SK-MEL-5 (cell line): ENCODE results near the gene ALG5. TPM values are rescaled to one million over a fixed set of nuclear protein-coding genes. Genes with fewer than 3 reads are reported as not detected.

ENCODE experiments used
- DNase-seq: peaks from one replicate; pipeline ENCODE4 v3.0.0-alpha.2; 2016; ENCODE audit warnings: low read depth, low spot score
- in situ Hi-C: cut with HindIII; loops from 2 replicates; pipeline ENCODE4 v1.10.0; 2016; ENCODE audit warnings: low sequenced_read_pairs, high pct_unique_total_duplicates, low pct_unique_long_range_greater_than_20kb
- polyA plus RNA-seq, 2 experiments: library from polyadenylated mRNA; depleted of rRNA; stranded (reverse); fragments of >200 nt; gene quantifications; 2 replicates each; pipeline ENCODE4 v1.2.3, GENCODE V29; 2015
- total RNA-seq: library from RNA; depleted of rRNA; stranded (reverse); fragments of >200 nt; shearing (Covaris generic); gene quantifications from 2 replicates; pipeline ENCODE4 v1.2.3, GENCODE V29; 2014; rRNA removed

ALG5 gene, protein sequence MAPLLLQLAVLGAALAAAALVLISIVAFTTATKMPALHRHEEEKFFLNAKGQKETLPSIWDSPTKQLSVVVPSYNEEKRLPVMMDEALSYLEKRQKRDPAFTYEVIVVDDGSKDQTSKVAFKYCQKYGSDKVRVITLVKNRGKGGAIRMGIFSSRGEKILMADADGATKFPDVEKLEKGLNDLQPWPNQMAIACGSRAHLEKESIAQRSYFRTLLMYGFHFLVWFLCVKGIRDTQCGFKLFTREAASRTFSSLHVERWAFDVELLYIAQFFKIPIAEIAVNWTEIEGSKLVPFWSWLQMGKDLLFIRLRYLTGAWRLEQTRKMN
- total RNA-seq: 68.6 and 81.3 TPM in 2 replicates
- 43.2 and 45.4 TPM in 2 replicates for polyA plus RNA-seq (2015; cell fraction: cytosol; rRNA removed)
- 34.7 and 39.5 TPM in 2 replicates for polyA plus RNA-seq (2015; cell fraction: nucleus; rRNA removed)

DNA sequence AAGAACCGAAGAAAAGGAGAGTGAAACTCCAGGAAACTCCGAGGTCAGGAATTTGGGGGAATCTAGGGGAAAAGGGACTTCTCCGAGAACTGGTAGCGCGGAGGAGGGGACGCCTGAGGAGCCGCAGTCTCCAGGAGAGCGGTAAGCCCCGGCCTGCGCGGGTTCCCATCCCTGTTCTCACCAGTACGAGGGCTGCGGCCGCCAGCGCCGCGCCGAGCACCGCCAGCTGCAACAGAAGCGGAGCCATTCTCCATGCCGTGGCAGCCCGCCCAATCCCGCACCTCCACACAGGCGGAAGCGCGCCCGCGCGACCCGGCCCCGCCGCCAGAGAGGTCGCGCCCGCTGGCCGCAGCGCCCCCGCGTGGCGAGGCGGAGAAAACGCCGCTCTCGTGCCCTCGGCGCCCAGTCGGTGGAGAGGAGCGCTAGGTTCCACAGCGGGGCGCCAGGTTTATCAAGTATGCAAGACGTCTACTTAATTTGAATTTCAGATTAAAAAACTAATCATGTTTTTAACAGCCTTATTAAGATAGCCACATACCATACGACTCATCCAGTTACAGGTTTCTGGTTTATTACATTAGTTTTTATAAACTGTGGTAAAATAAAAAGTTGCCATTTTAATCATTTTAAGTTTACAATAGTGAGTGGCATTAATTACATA lies at the start of gene ALG5:
ALG5 (minus strand) TSS at position 287 of the 661 bp plus-strand sequence; CDS start at position 247, 40 bp downstream.
- DNase-seq: peak; percentile 85
- in situ Hi-C loops: loop anchor here (25.0 kb wide), 1 partner anchor 137 kb away; no protein-coding TSS in a partner anchor

DNA sequence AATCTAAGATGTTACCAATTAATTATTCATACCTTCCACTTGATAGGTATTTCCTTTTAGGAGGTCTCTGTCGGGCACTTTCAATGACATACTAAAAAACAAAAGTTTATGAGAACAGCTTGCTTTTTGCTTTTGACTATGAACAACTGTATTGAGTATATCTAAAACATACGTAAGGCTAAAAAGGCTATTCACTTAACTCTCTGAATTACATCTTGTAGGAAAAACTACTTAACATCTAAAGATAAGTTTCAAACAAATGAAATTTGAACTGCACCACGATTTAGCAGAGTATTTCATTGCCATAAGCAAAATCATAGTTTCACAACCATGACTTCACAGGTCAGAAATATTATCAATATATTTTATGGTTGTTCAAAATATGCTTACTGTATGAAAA lies 48.7 kb upstream of the ALG5 start:
- in situ Hi-C loops: no loop called here
- DNase-seq: no peak

DNA sequence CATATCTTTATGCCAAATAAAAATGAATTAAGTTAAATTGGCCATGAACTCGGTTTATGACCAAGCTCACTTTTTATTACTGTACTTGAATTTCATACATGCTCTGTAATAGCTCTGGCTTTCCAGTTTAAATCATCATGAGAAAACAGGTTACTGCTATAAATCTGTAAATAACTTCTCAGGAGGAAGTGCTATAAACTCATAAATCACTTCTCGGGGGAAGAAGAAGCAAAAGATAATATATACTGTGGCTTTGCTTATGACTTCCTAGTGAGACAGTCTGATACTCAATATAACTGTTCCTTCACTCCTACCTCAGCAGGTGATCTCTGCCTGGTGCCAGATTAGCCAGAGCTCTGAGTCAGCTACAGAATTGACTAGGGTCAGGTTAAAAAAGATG lies 47.9 kb upstream of the ALG5 start:
- in situ Hi-C loops: no loop called here
- DNase-seq: no peak

DNA sequence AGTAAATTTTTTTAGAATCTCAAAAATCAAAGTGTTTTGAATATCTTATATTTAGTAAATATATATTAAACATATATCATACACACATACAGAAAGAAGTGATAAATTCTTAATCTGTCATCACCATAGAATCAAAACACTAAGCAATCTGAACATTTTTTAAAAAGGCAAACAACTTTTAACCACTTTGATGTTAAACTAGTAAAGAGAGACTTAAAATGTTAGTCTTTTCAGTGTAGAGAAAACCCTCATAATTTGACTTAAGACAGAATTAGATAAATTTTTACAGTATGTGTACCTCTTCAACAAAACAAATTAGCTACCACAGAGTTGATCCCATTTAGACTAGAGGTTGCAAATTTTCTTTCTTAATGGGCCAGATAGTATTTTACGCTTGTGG lies 46.9 kb upstream of the ALG5 start:
- in situ Hi-C loops: no loop called here
- no peak for DNase-seq

DNA sequence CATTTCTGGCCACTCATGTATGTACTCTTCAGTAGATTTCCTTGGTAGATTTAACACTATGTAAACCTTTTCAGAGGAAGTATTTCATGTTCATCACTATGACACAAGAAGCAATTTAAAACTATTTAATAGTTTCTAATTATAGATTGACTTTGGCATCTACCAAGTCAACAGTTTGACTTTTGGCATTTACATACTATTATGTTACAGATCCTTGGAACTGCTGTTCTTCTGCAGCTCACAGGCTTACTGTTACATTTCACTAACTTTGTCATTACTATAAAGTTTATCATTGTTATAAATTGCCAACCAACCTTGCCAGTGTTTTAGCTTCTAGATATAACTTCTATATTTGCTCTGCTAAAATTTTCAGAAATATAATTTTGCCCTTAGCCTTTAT lies 41.6 kb upstream of the ALG5 start:
- DNase-seq: no peak
- in situ Hi-C loops: no loop called here

DNA sequence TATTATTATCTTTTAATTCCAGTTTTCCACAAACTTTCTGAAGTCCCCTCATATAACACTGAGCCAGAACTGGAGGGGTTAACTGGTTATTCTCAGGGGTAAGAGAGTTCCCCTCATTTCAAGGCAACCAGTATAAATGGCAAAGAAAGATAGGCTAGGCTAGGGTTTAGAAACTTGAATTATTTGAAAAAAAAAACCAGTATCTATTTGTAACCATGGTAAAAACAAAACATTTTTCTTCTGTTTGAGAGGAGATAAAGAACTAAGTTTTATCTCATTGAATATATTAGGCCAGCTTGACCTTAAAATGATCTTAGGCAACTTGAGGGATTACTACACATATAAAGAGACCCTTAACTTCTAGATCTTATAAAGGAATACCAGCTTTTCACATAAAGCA lies 40.8 kb upstream of the ALG5 start:
- no peak for DNase-seq
- in situ Hi-C loops: no loop called here

DNA sequence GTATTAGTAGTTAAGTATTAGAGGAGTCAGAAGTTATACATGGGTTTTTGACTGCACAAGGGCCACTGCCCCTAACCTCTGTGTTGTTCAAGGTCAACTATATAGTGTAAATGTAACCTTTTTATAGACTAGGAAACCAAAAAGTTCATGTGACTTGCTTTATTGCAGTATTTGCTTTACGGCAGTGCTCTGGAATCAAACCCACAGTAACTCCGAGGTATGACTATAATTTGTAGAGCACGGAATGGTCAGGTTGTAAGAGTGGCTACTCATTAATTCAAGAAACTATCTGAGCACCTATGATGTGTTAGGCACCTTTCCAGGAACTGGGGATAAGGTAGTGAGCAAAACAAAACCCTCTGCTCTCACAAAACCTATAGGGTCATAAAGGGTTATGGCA lies 38.1 kb upstream of the ALG5 start:
- no peak for DNase-seq
- in situ Hi-C loops: no loop called here

DNA sequence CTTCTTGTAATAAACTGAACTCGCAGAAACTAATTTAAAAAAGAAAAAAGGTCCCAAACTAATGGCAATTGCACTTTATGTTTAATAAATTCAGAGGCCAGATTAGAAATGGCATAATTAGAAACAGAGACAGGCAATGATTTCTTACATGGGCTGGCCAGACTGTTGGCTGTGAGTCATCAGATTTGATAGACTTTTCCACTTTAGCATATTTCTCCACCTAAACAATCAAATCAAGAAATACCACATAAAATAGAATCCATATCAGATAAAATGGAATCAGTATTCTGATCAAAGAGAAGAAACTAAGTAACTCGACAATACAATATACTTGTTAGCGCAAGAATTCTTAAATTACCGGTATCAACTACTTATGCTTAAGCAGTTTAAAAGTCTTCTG lies 30.5 kb upstream of the ALG5 start:
- in situ Hi-C loops: no loop called here
- no peak for DNase-seq

DNA sequence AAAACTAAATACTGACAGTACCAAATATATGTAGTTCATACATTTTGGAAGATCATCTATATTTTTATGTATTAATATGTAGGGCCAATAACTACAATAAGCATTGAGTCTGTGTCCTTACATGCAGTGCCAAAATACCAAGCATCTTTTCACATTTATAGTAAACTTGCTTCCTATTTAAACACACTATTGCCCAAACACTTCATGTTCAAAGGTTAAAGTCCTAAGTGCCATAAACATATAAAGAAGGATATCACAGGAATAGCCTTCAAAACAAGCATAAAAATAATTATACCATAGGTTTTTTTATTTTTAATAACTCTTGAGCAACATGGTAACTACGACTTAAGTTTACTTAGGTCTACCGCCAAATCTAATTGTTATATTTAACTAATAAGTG lies 28.5 kb upstream of the ALG5 start:
- DNase-seq: no peak
- in situ Hi-C loops: no loop called here

DNA sequence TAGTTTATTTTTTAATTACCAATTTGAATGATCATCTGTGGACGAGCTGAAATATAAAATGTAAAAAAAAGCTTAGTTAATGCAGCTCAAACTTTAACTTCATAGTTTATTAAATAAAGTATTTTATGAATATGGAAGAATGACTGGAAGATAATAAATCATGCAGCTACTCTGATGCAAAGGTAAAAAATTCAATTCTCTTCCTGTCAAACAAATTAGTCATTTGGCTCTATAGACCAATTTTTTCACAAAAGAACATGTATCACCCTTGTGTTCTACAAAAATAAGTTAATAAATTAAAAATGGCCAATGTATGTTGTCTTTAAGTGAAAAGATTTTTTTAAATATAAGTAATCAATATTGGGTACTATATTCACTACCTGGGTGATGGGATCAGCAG lies 27.6 kb upstream of the ALG5 start:
- DNase-seq: no peak
- in situ Hi-C loops: no loop called here

DNA sequence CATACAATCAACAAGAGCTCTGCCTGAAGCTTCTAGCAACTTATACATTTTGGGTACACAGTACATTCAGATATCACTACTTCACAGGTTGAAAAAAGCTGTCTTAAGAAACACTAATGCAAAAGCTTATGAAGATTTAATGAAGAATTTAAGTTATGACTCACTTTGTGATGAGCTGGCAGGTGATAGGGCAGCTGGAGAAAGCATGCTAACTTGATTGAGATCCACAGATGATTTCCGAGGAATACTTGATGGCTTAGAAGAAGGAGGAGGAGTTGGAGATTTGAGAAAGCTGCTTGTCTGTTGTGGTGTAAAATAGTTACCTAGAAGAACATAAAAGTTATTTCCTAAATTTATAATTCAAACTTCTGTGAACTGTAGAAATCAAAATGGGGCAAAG lies 24.7 kb upstream of the ALG5 start:
- in situ Hi-C loops: no loop called here
- no peak for DNase-seq

DNA sequence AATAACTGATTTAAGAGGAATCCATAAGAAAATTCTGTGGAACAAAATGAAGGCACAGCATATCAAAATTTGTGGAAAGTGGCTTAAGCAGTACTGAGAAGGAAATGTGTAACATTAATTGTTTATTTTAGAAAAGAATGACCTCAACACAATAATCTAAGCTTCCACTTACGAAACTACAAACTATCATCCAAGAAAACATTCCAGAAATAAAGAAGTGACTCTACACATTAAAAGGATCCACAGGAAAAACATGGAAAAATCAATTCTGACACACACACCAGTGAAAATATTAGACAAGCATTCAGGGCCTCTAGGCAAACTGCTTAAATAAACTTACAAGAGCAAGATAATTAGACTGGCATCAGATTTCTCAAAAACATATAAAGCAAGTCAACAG lies 15.5 kb upstream of the ALG5 start:
- in situ Hi-C loops: no loop called here

DNA sequence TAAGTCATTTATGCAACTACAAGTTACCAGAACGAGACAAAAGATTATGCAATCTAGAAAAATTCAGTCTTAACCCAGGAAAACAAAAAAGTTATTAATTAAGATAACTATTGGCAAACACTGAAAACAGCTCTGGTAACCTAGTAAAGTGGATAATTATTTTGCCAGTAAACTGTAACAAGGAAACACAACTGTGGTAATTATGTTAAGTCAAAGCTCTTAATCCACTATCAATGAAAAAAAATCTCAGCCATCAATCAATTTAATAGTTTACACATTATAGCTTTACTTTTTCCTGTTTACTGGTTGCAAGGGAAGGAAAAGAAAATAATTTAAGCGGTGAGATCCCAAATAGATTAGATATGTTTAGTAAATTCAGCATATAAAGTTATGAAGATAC lies 12.6 kb upstream of the ALG5 start:
- DNase-seq: no peak
- in situ Hi-C loops: no loop called here

More for the DNA sequence above, 15.5 kb upstream of the ALG5 start:
- DNase-seq: no peak

DNA sequence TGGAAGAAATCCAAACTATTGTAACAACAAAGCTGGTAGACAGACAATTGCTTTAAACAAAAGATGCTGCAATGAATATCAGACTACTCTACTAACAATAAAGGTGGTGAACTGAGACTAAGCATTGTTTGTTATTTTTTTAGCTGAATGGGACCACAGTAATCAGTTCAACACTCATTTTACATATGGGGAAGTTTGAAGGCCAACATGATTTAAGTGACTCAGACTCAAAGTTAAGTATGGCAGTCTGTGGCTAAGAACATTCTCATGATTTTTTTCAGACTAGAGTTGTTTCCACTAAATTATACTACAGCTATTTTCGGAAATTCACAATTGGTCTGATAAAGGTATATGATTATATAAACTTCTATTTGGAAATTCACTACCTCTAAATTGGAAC lies 11.9 kb upstream of the ALG5 start:
- DNase-seq: no peak
- in situ Hi-C loops: no loop called here

DNA sequence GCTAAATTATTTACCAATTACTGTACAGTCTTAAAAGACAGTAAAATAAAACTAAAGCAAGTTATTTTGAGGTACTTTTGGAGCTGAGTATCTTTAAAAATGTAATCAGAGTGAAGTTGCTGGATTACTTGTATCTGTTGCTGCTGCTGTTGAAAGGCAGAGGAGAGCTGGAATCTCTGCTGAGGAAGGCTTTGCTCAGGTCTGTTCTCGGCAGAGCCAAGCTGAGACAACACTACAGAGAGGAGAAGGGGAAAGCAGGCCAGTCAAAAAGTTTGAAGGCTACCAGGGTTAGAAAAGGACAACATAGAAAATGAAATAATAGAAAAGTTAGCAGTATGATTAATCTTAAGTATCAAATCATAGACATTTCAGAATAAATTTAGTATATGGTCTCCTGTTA lies 11.3 kb upstream of the ALG5 start:
- no peak for DNase-seq
- in situ Hi-C loops: no loop called here

DNA sequence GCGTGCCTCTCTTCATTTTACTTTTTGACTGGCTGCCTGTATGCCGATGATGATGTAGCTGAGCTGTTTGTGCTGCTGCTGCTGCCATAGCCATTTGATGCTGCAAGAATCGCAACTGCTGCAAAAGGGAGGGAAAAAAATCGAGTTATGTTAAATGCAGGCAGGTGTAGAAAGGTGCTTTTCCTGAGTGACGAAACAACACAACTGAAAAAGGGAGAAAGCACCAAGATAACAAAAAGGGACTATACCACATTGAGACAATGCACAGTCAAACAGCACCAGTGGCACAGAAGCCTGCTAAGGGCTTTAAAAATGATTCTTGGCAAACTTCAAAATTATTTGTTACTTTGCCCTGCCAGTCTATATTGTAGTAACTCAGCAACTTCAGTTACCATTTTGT lies 10.6 kb upstream of the ALG5 start:
- in situ Hi-C loops: no loop called here
- DNase-seq: no peak

DNA sequence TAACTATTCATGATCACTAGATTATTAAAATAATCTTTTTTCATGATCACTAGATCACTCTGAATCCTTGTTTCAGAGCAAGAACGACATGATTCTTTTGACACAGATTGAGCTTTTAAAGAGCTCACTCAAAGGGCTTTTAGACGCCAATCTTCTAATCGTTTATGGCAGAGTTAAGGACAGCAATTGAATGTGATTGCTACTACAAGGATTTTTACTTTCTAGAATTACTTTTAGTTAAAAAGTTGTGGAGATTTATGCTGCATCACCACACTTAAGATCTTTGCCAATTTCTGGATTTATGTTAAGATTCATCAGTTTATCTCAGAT lies 2.7 kb upstream of the ALG5 start:
- in situ Hi-C loops: no loop called here
- no peak for DNase-seq

DNA sequence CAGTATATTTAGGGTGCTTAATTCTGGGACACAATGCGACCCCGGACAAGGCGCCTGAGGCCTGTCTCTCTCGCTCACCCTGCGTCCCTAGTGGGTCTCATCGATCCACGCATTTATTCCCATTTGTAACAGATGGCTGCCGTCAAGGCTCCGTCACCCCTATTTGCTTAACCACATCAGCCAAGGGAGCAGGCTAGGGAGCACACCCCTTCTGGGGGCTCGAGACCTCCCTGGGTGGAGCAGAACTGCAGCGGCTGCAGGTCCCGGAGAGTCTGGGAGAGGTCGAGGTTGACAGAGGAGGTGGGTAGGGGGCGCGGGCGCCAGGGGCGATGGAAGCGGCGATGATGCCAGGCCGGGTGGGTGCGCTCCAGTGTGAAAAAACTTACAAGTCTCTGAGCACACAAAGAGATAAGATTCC lies 507 bp downstream of the ALG5 start:
- in situ Hi-C loops: loop anchor here (25.0 kb wide), 1 partner anchor 136 kb away; no protein-coding TSS in a partner anchor
- DNase-seq: peak; percentile 4
